ENCODE measurements around the gene PCNX4.
A peak's percentile ranks its signal among the peaks of the same experiment; 100 is the strongest.
"Not testable (repeated sequence)": the region's sequence is repeated elsewhere in the genome, so short reads cannot be mapped to it uniquely, and the experiment has no call there.

PCNX4 gene

GRCh38 chr14:60091550-60092525, at the start of gene PCNX4:
TSS of gene PCNX4 (plus strand) at chr14:60091923. CDS start at chr14:60107639, 15,716 bp downstream.
- DNase-seq = peak; percentile 90
- peak; percentile 97 for ATAC-seq

GRCh38 chr14:60047976-60048375, 43.7 kb upstream of the PCNX4 start:
- not testable (repeated sequence) for DNase-seq, ATAC-seq

DNA sequence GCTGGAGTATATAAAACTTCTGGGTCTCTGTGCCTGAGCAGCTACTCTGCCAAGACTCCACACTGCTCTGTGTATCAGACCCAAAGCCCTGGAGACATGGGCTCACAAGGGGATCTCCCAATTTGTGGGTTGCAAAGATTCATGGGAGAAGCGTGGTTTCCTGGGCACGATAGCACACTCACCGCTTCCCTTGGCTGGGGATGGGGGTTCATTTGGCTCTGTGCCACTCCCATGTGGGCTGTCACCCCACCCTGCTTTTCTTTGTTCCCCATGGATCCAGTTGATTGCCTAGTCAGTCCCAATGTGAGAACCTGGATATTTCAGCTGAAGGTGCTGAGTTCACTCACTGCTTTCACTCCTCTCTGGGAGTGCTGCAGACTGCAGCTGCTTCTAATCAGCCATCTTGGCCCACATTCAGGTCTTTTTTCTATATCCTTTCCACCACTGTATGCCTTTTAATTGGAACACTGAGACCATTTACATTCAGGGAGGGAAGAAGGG, 40.0 kb upstream of the PCNX4 start:
- peak; percentile 14 for DNase-seq
- ATAC-seq = peak; percentile 43

DNA sequence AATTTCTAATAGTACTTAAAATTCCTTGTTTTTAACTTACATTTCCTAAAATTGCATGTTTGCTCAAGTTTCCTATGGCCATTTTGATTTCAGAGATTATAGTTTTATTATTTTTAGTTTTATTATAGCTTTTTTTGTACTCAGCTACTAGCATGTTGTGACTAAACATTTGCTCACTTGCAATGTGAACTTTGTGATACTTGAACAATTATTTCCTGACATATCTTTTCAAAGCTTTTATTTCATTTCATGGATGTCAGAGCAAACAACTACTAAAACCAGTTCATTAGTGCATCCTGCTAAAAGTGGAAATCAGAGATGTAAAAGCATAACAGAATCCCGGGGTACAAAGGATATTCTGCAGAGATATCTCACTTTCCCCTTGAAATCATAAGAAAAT, 33.6 kb upstream of the PCNX4 start:
- DNase-seq (no peak), ATAC-seq (no peak)

DNA sequence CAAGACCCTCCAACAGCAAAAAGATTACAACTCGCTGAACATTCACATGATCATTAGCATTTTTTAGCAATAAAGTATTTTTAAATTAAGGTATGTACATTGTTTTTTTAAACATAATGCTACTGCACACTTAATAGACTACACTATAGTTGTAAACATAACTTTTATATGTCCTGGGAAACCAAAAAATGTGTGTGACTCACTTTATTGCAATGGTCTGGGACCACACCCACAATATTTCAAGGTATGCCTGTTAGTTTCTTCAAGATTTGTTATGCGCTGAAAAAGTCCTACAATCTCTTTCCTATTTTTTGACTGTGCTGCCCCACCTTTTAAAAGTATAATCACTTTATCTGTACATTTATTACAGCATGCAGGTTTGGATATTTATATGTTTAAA, 30.4 kb upstream of the PCNX4 start:
- no peak for ATAC-seq
- DNase-seq = no peak

GRCh38 chr14:60064491-60065072, 27.1 kb upstream of the PCNX4 start:
- no peak for ATAC-seq
- no peak for DNase-seq

- no peak for DNase-seq
- no peak for ATAC-seq
Measured at GRCh38 chr14:60067882-60068281, 23.8 kb upstream of the PCNX4 start.

DNA sequence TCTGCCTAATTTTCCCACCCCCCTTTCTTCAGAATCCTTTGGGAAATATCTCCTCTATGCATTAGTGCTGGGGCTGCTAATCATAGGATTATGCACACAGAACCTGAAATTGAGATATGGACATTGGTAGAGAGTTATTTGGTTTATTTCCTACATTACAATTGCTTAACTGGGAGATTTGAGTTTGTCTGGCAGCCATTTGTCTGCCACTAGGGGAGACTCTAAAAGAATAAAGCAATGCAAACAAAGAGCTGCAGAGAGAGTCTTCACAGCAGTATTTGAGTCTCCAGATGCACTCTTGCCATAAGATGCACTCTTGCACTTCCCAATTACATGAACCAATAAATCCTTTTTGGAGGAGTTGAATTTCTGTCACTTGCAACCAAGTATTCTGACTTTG, 12.0 kb upstream of the PCNX4 start:
- no peak for ATAC-seq

DNA sequence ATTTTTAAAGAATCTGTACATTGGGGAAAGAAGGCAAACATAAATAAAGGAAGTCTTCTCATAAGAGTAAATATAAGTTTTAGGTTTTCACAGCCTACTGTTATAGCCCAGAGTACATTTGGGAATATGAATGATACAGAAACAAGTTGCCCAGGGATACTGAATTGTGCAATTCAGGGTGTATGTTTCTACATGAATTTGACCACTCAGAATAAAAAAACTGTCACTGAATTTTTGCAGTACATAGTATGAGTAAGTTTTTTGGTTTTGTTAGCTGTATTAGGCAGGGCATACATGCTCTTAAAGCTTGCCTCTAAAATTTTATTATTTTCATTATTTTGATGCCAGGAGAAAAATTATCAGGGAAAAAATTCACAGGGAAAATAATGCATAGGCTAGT, 6.6 kb upstream of the PCNX4 start:
- no peak for ATAC-seq
- DNase-seq = no peak

More for the DNA sequence above, 12.0 kb upstream of the PCNX4 start:
- no peak for DNase-seq

DNA sequence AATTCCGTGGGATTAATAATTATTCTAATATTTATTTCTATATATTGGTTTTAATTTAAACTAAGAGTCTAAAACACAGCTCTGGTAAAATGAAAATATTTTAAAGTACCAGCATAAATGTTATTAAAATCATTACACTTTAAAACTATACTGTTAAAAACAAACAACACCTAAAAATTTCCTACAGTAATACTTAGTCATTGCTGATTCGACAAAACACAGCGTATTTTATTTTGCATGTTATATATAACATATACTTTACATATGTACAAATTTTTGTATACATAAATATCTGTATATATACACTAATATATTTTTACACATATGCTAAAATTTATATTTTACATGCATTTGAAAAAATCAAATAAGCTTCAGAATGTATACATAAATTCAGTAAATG, 6.0 kb upstream of the PCNX4 start:
- ATAC-seq (no peak), DNase-seq (no peak)

DNA sequence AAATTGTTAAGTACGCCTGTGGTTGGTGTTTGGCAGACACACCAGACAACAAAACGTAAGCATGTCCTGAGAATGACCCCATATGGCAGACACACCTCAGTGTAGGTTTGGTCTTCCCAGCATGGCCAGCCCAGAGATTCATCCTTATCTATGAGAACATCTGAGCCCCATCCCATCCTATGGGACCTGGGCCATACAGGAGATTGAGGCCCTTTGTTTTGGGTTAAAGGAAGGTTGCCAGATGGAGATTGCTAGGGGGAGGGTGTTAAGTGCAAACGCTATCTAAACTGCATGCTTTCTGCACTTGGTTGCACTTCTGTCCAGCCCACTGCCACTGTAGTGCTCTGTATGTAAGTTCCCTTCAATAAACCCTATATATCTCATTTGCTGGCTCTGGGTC, 4.1 kb upstream of the PCNX4 start:
- ATAC-seq = no peak
- DNase-seq = no peak

DNA sequence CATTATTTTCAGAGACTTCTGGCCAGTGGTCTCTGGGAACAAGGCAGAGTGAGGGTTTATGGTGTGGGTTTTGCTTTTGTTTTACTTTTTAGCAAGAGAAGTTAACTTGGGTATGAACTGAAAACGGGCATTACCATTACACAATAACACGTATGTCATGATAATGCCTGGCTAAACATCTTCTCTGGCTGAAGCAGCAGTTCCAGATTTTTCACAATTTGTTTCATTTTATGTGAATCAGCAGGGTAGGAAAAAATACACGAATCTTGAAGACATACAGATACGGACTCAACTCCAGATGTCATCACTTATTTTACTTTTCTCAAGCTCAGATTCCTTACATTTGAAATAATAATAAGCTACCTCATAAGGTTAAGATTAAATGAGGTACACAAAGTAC, 2.5 kb upstream of the PCNX4 start:
- no peak for ATAC-seq
- DNase-seq = no peak

DNA sequence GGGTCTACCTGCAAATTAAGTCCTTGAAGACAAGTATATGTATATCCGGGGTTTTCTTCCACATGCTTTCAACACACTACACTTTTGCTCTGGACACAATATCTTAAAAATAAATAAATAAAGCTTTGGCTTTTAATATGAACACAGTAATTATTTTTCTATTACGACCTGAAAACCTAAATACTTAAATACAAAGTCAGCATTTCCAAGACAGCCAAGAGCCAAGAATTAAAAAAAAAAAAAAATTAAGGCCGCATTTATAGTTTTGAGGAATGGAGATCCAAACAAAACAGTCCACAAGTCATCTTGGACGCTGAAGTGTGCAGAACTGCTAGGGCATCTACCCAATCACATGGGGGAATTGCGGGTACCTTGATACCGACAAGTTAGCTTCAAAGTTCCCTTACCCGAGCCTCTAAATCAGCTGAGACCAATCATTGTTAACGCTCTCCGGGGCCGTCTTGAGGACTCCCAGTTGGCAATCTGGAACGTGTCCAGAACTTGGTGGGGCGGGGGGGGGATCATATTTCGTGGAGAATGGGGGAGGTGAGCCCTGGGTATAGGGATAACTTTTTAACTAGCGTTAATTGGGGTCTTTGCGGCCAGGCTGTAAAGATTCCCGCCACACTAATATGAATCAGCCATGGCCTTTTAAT, 731 bp upstream of the PCNX4 start:
- peak; percentile 21 for DNase-seq
- ATAC-seq = no peak

DNA sequence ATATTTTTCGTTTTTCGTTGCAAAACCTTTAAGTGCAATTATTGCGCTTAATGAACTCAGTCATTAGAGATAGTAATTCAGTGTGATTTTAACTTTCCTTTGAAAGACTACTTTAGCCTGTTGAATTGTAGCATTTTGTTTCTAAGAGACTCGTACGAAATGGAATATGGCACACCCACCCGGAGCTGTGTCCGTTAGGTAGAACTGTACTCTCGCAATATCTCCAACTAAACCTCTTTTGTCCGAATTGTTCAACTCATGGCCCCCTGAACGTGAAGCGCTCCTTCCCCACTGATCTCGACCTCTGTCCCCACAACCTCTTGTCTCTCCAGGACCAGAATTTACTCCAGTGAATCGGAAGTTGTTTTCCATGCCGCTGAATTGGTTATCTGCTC, 800 bp downstream of the PCNX4 start:
- peak; percentile 14 for DNase-seq

GRCh38 chr14:60093080-60093479, 1.4 kb downstream of the PCNX4 start:
- ATAC-seq (no peak), DNase-seq (no peak)

More for the DNA sequence above, 800 bp downstream of the PCNX4 start:
- no peak for ATAC-seq

GRCh38 chr14:60093606-60094005, 1.9 kb downstream of the PCNX4 start:
- no peak for DNase-seq
- ATAC-seq = no peak

DNA sequence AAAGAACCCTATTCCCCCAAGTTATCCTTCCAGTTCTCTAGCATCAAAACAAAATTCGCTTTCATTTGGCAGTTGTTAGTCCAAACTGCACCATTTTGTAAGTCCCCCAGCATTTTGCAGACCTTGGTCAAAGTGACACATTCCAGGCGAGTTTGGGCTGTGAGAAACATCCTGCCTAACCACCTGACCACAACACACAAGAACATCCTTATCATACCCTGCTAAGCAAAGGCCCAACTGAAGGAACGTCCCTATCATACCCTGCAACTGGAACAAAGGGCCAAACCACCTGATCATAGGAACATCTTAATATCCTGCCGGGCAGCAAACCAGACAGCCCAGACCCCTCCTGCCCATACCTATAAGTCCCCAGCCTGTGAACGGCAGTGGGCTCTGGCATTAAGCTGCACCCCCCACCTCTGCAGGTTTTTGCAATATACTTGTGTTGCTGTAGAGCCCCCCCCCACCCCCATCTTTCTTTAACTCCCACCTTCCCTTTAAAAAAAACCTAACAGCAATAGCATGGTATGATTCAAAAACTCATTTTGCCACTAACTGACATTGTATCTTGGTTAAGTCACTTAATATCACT, 2.7 kb downstream of the PCNX4 start:
- peak; percentile 19 for DNase-seq
- peak; percentile 24 for ATAC-seq

DNA sequence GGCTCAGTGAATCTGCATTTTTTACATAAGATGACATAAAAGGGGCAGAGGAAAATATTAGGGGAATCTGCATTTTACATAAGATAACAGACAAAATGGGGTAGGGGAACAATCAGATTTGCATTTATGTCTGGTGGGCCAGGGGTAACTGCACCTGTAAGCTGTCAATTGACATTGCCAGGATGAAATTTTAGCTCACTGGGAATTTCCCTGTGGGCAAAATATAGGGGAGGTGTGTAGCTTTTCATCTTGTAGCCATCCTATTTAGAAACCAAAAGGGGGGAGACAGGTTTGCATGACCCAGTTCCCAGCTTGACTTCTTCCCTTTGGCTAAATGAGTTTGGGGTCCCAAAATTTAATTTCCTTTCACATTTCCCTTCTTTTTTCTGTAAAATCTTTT, 3.5 kb downstream of the PCNX4 start:
- no peak for ATAC-seq
- no peak for DNase-seq

DNA sequence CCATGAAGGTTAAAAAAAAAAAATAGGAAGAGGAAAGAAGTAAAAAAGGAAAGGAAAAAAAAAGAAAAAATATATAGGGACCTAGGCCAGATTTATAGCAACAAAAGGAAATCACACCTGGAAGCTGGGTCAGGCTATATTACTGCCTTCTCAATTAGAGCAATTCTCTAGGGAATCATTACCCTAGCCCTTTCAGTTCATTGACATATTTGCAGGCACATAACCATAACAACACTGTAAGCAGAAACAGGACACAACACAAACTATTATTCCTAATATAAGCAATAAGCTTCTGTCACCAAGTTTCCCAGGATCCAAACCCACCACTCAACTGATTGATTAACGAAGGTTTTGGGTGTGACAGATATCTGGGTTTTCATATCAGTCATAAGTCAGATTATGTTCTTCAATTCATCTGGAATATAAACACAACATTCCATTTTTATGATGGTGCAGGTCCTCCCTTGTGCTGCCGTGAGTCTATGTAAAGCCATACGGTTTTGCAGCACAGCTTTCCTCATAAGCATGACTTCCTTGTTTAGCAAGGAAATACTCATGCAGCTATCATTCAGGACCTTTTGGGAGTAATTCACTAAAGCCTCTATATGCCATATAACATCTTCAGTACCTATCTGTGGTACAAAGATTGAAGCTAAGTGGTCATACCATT, 4.2 kb downstream of the PCNX4 start:
- DNase-seq (no peak), ATAC-seq (no peak)

GRCh38 chr14:60097974-60098373, 6.3 kb downstream of the PCNX4 start:
- ATAC-seq = no peak

DNA sequence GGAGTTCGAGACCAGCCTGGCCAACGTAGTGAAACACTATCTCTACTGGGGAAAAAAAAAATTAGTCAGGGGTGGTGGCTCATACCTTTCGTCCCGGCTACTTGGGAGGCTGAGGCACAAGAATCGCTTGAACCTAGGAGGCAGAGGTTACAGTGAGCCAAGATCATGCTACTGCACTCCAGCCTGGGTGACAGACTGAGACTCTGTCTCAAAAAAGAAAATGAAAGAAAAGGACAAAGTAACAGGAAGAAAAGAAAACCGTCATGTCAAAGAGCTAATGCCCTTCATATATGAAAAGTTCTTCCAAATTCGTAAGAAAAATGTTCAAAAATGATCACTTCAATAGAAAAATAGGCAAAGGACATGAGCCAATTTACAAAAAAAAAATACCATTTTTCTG, 8.1 kb downstream of the PCNX4 start:
- not testable (repeated sequence) for DNase-seq, ATAC-seq

More at GRCh38 chr14:60097974-60098373, 6.3 kb downstream of the PCNX4 start:
- DNase-seq = no peak

- no peak for DNase-seq
- ATAC-seq = no peak
Measured at GRCh38 chr14:60101786-60102185, 10.1 kb downstream of the PCNX4 start.

Measured in stimulated activated naive CD8-positive, alpha-beta T cell treated with anti-CD3 and anti-CD28 coated beads, Interleukin-15, Interleukin-2, amounts not matched to agents 100 U/mL and 50 U/mL, for 24 hours (primary cell).